Superior temporal gyrus (tissue), 1 donor: ENCODE data around the gene APMAP.
"Not testable (repeated sequence)": the region's sequence is repeated elsewhere in the genome, so short reads cannot be mapped to it uniquely, and the experiment has no call there.

ENCODE experiments used
- DNase-seq: peaks from one replicate; pipeline ENCODE4 v3.0.0-alpha.2; 2016; ENCODE audit errors: extremely low spot score

APMAP gene

GRCh38 chr20:25007491-25008305 lies 15.1 kb upstream of the APMAP start:
- DNase-seq: no peak

- DNase-seq: no peak
These were observed 14.0 kb upstream of the APMAP start for GRCh38 chr20:25006431-25007167.

DNA sequence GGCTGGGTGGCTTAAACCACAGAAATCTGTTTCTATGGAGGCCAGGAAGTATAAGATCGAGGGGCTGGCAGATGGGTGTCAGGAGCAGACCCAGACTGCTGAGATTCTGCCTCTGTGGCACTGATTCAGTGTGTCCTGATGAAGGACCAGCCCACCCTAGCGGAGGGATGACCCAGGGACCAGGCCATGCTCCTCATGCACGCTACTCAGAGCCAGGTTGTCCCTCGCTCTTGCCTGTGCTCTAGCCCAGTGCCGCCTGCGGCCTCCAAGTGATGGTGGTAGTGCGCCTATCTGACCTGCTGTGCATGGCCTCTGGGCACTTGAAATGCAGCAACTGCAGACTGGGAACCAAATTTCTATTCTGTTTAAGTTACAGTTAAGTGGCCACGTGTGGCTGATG lies 13.1 kb upstream of the APMAP start:
- no peak for DNase-seq

- no peak for DNase-seq
These were observed 12.7 kb upstream of the APMAP start for GRCh38 chr20:25005220-25005619.

- DNase-seq: no peak
These were observed 10.5 kb upstream of the APMAP start for GRCh38 chr20:25003002-25003401.

- not testable (repeated sequence) for DNase-seq
These were observed 8.8 kb upstream of the APMAP start for GRCh38 chr20:25001323-25001722.

- no peak for DNase-seq
These were observed 7.8 kb upstream of the APMAP start for GRCh38 chr20:25000268-25000801.

DNA sequence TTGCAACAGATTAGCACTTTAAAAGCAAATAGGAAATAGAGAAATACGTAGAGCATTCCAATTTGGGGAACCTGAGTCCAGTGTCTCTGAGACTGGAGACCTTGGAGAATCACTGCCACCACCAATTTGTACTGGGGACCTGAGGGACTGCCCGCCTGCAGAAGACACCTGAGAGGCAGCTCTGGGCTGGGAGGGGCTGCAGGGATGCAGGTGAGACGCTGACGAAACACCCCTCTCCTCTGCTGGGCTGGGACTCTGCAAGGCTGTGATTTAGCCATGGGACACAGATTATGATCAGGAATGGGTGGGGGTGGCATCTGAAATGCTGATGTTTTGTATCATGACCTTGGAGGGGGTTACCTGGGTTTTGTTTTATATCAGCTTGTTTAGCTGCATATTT lies 7.0 kb upstream of the APMAP start:
- DNase-seq: no peak

DNA sequence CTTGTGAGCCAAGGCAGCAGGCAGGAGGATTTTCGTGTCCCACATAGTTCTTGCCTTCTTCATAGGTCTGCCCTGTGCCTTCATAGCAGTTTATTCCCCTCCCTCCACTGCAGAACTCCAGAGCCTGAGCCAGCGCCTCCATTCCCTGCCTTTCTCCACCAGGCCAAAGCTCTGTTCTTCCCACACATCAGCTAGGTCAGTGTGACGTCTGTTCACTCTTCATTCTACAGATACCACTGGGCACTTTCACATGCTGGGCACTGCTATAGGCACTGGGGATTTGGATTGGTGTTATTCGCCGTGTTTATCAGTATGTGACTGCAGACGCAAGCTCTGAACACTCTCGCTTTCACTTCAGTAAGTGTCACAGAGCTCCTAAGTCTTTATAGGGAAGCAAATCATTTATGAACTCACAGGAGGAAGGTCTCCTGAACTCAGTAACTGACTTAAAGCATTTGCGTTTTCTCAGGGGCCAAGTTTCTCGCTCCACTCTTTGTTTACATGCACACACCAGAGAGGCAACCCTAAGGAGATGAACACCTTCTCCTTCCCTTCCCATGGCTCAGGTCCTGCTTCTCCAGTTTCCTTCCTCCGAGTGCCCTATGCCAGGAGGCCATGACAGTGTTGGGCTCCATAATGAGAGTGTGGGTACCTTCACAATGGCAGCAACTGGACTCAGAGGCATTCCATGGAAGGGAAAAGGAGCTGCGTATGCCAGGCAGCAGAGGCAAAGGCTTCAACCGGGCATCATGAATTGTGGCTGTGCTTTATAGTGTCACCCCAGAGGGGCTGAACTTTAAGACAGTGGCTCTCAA lies 6.3 kb upstream of the APMAP start:
- no peak for DNase-seq

DNA sequence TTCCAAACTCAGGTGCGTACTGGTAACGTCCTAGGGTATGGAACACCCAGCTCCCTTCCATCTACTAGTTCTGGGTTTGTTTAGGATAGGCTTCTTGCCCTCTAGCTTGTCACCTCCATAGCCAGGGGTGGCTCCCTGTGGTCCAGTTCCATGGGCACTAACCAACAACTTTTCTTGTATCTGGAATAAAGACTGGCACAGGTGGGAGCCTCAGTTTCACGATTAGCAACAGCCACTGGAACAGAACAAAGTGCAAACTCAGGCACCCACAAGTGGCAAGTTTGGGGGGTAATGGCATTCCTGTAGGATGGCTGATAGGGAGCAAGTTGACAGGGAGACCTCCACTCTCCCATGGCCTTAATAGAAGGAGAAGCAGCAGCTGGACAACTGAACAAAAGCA lies 5.6 kb upstream of the APMAP start:
- no peak for DNase-seq

DNA sequence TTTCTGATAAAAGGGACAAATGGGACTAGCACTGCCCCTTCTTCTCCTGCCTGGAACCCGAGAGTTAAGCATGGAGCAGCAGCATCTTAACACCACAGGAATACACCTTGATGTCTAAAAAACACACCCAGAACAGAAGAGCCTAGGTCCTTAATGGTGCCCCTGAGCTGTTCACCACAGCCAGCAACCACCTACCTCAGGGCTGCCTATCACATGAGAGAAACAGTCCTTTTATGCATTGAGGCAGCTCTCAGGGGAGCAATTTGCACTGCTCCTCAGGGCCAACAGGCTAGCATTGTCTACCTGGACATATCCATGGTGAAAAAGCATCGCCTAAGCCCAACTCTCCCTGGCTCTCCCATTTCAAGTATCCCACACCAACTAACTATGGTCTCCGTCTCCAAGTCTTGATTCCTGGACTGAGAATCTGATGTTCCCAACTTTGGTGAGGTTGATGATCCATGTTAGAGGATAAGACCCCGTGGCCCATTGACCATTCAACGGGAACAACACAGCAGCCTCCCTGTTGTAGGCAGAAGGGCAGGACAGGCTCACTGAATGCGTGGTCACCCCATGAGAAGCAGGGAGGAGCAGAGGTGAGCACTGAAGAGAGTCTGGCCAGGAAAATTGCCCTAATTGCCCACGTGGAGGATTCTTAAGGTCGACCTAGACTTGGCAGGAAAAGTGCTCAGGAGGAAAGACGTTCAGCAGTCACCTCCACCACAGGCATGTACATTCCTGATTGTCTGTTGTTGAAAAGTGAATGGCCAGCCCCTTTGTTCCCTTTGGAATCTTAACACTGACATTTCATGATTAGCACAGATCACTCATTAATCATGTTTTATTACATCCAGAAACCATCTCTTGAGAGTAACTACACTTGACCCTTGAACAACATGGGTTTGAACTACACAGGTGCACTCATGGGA lies 4.2 kb upstream of the APMAP start:
- no peak for DNase-seq

GRCh38 chr20:24995741-24996448 lies 3.3 kb upstream of the APMAP start:
- DNase-seq: no peak

DNA sequence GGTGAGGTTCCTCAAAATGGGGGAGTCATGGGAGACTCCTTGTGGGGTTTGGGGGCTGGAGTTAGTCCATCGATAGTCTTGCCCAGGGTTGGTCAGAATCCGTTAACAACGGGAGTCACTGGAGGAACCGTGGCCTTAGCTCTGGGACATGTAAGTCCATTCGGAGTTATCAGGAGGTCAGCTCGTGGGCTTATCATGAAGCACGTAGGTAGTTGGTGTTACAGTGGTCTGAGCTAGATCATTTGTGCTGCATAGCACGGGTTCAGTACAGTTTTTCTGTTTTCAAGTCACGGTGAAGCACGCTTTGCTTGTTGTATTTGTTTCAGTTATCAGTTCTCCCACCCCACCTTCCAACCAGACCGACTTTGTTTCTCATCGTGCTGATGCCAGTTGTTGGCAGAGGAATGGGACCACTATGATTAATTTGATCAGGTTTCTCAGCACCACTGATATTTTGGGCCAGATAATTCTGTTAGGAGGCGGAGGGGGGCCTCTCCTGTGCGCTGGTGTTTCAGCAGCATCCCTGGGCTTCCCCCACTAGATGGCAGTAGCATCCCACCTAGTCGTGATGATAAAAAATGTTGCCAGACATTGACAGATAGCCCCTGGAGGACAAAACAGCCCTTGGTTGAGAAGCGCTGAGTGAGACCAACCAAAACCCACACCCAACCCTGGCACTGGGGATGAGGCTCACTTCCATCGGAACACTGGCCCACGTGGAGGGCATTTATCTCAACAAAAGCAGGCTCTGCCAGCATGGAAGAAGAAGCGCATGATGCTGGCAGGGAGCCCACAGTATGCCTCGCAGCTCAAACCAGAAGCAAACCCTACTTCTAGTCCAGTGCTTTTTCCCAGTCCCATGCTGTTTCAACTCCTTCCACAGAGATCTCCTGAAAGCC lies 2.2 kb upstream of the APMAP start:
- DNase-seq: peak; percentile 98

- no peak for DNase-seq
These were observed 1.6 kb upstream of the APMAP start for GRCh38 chr20:24994186-24994465.

GRCh38 chr20:24993337-24994185 lies 1.0 kb upstream of the APMAP start:
- DNase-seq: peak; percentile 89

DNA sequence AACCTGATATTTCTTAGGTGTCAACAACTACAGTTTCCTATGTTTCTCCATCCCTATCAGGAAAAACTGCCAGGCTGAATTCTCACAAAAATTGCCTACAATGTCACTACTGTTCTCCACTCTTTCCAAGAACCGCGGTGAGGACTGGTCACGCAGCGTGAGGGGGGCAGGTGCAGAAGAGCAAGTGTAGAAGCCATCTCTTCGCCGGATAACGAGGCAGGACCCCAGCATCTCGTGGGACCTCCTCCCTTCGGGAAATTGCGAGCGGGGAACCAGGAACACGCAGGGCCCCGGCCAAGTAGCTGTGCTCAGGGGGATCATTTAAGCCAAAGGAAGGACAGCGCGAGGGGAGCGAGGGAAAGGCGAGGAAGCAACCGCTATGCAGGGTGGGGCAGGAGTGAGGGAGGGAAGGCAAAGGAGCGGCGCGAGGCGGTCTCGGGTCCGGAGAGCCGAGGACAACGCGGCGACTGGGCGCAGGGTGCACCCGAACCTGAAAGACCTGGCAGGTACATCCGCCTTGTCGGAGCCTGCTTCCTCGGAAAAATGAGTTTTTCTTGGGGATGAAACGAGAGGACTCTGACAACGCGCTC lies 559 bp downstream of the APMAP start:
- no peak for DNase-seq

DNA sequence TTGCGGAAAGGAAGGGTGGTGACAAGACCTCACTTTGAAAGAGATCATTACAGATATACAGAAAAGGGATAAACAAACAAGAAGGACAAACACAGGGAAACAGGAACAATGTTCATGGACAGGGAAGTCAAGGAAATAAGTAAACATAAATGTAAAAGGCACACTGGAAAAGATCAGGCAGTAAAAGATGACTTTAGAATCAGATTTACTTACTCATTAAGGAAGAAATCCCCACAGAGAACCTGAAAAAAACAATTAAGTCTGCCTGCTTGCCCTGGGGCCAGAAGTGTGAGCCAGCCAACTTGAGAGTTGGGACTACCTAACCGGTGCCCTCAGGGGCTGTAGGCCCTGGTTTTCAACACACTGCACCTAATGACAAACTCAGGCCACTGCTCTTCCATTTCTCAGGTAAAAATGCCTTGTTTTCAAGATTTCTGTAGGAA lies 1.7 kb downstream of the APMAP start:
- no peak for DNase-seq

DNA sequence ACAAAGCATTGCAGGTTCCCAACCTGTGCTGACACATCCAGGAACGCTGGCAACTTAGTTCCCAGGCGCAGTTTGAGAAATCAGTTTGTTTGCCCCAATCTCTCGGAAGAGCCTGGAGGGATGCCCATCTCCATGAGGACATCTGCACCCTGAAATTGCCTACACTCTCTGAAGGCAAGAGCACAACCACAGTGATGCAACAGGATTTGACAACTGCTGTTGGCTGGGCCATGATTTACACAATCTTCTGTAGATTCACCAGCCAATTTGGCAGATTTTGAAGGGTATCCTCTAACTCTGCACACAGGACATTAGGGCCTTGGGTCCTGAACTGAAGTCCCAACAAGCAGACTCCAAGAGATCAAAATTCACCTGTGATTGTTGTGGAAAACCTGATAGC lies 3.4 kb downstream of the APMAP start:
- no peak for DNase-seq
